ENCODE measurements around the gene TNFSF4. TPM values are rescaled to one million over a fixed set of nuclear protein-coding genes. Genes with fewer than 3 reads are reported as not detected.
A peak's percentile ranks its signal among the peaks of the same experiment; 100 is the strongest.

Gene TNFSF4
- total and polyA plus RNA-seq, 2 of the 13 experiments (the other 11 are each of a cell fraction or from before 2014, with no cell fraction given) = 2.4 to 7.9 TPM

GRCh38 chr1:173210283-173210682 is 3.2 kb upstream of the TNFSF4 start:
- in situ Hi-C loops (cut with HindIII; ENCODE audit: extremely low pct_ligation_motif_present, low pct_unique_long_range_greater_than_20kb) = loop anchor here (5.0 kb wide), 1 partner anchor 468 kb away; no protein-coding TSS in a partner anchor
- 9% methylated on average over 2 of the region's 2 CpGs for WGBS (ENCODE audit: low lambda C conversion rate)
- Histone ChIP-seq H3K9me3 (ENCODE audit: low read length) (no peaks in the 10 kb centered on the region), H2AFZ (ENCODE audit: low read length) (no peak overlapping the region), H3K36me3 (replicated peaks in 1 of 2; ENCODE audit: control insufficient read depth in 1 of 2, insufficient read depth in 2 of 2, low read length in 2 of 2) (no peaks in the 10 kb centered on the region), H3K9ac (ENCODE audit: insufficient read depth, low read depth, low read length) (peak overlapping the region; percentile 61), H3K27me3 (ENCODE audit: control insufficient read depth in 1 of 2, insufficient read depth in 2 of 2, low read length in 2 of 2) (no peaks in the 10 kb centered on the region), H3K4me3 (replicated peaks in 1 of 3; ENCODE audit: insufficient read depth in 1 of 3, low read depth in 2 of 3, low read length in 3 of 3) (peak overlapping the region in 2 of 3 experiments; percentile 17 to 25; a peak in 3 of 6 replicates), H3K79me2 (ENCODE audit: insufficient read depth, low read length) (peaks cover under 1% of the 10 kb centered on the region), H3K27ac (ENCODE audit: extremely low read length, insufficient read depth, low read length) (peak overlapping the region; percentile 85), H4K20me1 (ENCODE audit: insufficient read depth, low read length) (no peaks in the 10 kb centered on the region), H3K4me2 (ENCODE audit: low read depth, low read length) (peak overlapping the region; percentile 88), H3K4me1 (ENCODE audit: insufficient read depth, low read length) (peaks cover 98% of the 10 kb centered on the region)
- POLR2A ChIA-PET = interaction anchor here (0.6 to 2.1 kb wide), 8 partner anchors 8 to 761 kb away, joined by 3 to 10 read pairs (median 4); partner anchors contain the start of gene SUCO
- FAIRE-seq (no peak), DNase-seq (ENCODE audit: low spot score) (peak; percentile 41), ATAC-seq (peak; percentile 74)
- TSS peak; percentile 56 for BruUV-seq (replicated peaks)
- CTCF ChIA-PET (ENCODE audit: low intra/inter-chr PET ratio, low total read pairs) = no interaction called here
- intact Hi-C loops (cut with micrococcal nuclease; ENCODE audit: unreplicated experiment) = loop anchor here (2.0 kb wide), 1 partner anchor 77 kb away; no protein-coding TSS in a partner anchor
- TF ChIP-seq ZFP91 (CRISPR knock-in tag; IDR thresholded peaks at IDR 0.05; ENCODE audit: borderline replicate concordance) = 0 out of 2 replicates have a peak, but pooled peaks have one; percentile 53
- TF ChIP-seq FOXO1 (CRISPR knock-in tag; IDR thresholded peaks at IDR 0.05) = no peak
- no peak for TF ChIP-seq KAT2B (IDR thresholded peaks at IDR 0.05; ENCODE audit: borderline replicate concordance, low read depth, low read length)
- 0 out of 2 replicates have a peak, but pooled peaks have one; percentile 20 for TF ChIP-seq ARNTL (CRISPR knock-in tag; IDR thresholded peaks at IDR 0.05)
- no peak; the same call in 1 of the 2 replicates for TF ChIP-seq DPF2 (CRISPR knock-in tag; IDR thresholded peaks at IDR 0.05; ENCODE audit: borderline replicate concordance, low read depth)
- no peak for TF ChIP-seq NFATC3 (CRISPR knock-in tag; IDR thresholded peaks at IDR 0.05)
- no peak for TF ChIP-seq ZNF263 (CRISPR knock-in tag; IDR thresholded peaks at IDR 0.05)
- no peak for TF ChIP-seq DRAP1 (CRISPR knock-in tag; IDR thresholded peaks at IDR 0.05)
- 0 out of 2 replicates have a peak, but pooled peaks have one; percentile 36 for TF ChIP-seq ZNF274 (CRISPR knock-in tag; IDR thresholded peaks at IDR 0.05)
- TF ChIP-seq POLR2G (IDR thresholded peaks at IDR 0.05; ENCODE audit: low read depth, low read length) = peak; percentile 62
- no peak for TF ChIP-seq SNAPC2 (CRISPR knock-in tag; IDR thresholded peaks at IDR 0.05)
- 0 out of 2 replicates have a peak, but pooled peaks have one; percentile 42 for TF ChIP-seq ZNF598 (CRISPR knock-in tag; IDR thresholded peaks at IDR 0.05; ENCODE audit: borderline replicate concordance)
- peak; percentile 7; the same call in 1 of the 2 replicates for TF ChIP-seq CTCF (CRISPR knock-in tag; IDR thresholded peaks at IDR 0.05)
- no peak for TF ChIP-seq MYPOP (CRISPR knock-in tag; IDR thresholded peaks at IDR 0.05)
- peak; percentile 40; the same call in 1 of the 2 replicates for TF ChIP-seq CHD4 (IDR thresholded peaks at IDR 0.05; ENCODE audit: borderline replicate concordance, low read length)
- no peak for TF ChIP-seq IRF1 (CRISPR knock-in tag; IDR thresholded peaks at IDR 0.05; ENCODE audit: low read depth)
- TF ChIP-seq ZNF549 (CRISPR knock-in tag; IDR thresholded peaks at IDR 0.05) = no peak
- TF ChIP-seq ZBTB3 (CRISPR knock-in tag; IDR thresholded peaks at IDR 0.05; ENCODE audit: borderline replicate concordance, low read depth) = peak; percentile 41; the same call in 1 of the 2 replicates
- peak in 1 of 2 experiments; percentile 45; a peak in 1 of 4 replicates for TF ChIP-seq POLR2A (IDR thresholded peaks at IDR 0.05; ENCODE audit: insufficient read depth in 1 of 2, low read depth in 2 of 2, low read length in 2 of 2)
- TF ChIP-seq KMT2B (CRISPR knock-in tag; IDR thresholded peaks at IDR 0.05) = no peak

All from HepG2 (cell line).